MG63 (cell line): ENCODE measurements around the gene HPS3. TPM values are rescaled to one million over a fixed set of nuclear protein-coding genes. Genes with fewer than 3 reads are reported as not detected.
"Not testable (repeated sequence)": the region's sequence is repeated elsewhere in the genome, so short reads cannot be mapped to it uniquely, and the experiment has no call there.

Experiments used
- DNase-seq: peaks from one replicate; pipeline ENCODE4 v3.0.0-alpha.2; 2020
- H3K27me3 ChIP-seq: fragments of 250-450 bp; sonication (Bioruptor Pico); 2 replicates; pipeline ENCODE4 v1.5.1; 2020; ENCODE audit warnings: mild to moderate bottlenecking, moderate library complexity
- H3K36me3 ChIP-seq: fragments of 250-450 bp; sonication (Bioruptor Pico); 2 replicates; pipeline ENCODE4 v1.5.1; 2020; ENCODE audit warnings: mild to moderate bottlenecking, moderate library complexity
- H3K4me3 ChIP-seq: fragments of 250-450 bp; sonication (Bioruptor Pico); 2 replicates; pipeline ENCODE4 v1.5.1; 2020; ENCODE audit warnings: mild to moderate bottlenecking, moderate library complexity
- H3K9me3 ChIP-seq: fragments of 250-450 bp; sonication (Bioruptor Pico); 2 replicates; pipeline ENCODE4 v1.5.1; 2020; ENCODE audit warnings: mild to moderate bottlenecking, moderate library complexity
- total RNA-seq: library from RNA; depleted of rRNA; stranded (reverse); fragments of >200 nt; shearing (Covaris generic); gene quantifications from 2 replicates; pipeline ENCODE4 v1.2.3, GENCODE V29; 2014; ENCODE audit warnings: low replicate concordance; rRNA removed

HPS3 gene, protein sequence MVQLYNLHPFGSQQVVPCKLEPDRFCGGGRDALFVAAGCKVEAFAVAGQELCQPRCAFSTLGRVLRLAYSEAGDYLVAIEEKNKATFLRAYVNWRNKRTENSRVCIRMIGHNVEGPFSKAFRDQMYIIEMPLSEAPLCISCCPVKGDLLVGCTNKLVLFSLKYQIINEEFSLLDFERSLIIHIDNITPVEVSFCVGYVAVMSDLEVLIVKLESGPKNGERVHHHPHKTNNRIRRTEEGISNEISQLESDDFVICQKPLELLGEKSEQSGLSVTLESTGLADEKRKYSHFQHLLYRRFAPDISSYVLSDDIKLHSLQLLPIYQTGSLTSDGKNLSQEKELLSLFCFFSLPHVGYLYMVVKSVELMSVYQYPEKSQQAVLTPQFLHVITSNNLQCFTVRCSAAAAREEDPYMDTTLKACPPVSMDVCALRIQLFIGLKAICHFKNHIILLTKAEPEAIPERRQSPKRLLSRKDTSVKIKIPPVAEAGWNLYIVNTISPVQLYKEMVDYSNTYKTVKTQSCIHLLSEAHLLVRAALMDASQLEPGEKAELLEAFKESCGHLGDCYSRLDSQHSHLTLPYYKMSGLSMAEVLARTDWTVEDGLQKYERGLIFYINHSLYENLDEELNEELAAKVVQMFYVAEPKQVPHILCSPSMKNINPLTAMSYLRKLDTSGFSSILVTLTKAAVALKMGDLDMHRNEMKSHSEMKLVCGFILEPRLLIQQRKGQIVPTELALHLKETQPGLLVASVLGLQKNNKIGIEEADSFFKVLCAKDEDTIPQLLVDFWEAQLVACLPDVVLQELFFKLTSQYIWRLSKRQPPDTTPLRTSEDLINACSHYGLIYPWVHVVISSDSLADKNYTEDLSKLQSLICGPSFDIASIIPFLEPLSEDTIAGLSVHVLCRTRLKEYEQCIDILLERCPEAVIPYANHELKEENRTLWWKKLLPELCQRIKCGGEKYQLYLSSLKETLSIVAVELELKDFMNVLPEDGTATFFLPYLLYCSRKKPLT
- total RNA-seq, result 21.1 and 26.4 TPM in 2 replicates

DNA sequence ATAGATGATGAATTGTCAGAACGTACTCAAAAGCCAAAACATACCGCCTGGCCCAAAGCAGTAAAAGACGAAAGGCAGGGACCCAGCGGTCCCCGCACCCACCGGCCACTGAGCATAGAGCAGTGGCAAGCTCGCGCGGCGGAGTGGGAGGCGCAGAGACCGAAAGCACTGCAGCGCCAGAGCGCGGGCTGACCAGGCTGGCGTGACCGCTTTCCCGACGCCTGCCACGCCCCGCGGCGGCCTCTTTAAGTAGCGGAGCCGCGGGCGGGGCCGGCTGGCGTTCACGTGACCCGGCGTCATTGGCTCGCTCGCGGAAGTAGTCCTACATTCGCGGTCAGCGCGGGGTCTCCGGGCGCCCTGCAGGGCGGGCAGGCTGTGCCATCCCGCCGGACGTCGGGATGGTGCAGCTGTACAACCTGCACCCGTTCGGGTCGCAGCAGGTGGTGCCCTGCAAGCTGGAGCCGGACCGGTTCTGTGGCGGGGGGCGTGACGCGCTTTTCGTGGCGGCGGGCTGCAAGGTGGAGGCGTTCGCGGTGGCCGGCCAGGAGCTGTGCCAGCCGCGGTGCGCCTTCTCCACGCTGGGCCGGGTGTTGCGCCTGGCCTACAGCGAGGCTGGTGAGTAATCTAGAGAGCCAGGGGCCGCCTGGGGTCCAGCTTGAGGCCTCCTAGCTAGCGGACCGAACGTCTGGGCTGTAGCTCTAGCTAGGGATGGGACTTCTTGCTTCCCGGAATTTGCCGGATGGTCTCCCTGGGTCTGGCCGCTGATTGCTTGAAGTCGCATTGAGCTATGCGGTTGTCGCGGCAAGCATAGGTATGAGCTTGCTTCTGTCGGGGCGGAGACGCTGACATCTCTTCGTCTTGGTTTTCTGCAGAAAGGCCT, at the start of gene HPS3:
HPS3 (plus strand) TSS at position 313 of the 880 bp plus-strand sequence; CDS start at position 399, 86 bp downstream.
- peak; percentile 94 for DNase-seq

DNA sequence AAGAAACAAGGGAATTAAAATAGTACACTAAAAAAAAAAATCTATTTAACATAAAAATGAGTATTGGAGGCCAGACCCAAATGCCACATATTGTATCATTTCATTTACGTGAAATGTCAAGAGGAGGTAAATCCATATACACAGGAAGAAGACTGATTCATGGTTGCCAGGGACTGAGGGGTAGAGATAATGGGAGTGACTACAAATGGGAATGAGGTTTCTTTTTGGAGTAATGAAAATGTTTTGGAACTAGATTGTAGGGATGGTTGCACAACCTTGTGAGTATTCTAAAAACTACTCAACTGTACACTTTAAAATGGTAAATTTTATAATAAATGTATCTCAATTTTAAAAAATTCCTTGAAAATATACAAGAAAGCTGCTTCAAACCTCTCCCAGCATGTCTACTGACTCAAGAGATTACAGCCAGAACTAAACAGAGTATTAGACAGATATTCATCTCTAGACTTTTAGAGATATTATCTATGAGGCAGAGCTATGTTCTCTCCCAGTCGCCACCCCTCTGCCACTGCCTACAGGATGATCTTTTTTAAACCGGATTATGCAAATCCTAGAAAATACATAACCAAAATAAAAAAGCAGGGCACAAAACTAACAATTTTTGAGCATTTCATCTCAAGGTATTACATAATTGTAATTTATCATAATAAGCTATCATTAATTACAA, 49.3 kb upstream of the HPS3 start:
- Histone ChIP-seq H3K4me3 (no peak overlapping the region), H3K36me3 (peaks cover 54% of the 10 kb centered on the region), H3K9me3 (no peaks in the 10 kb centered on the region), H3K27me3 (no peaks in the 10 kb centered on the region)
- no peak for DNase-seq

More for the DNA sequence above, at the start of gene HPS3:
- Histone ChIP-seq H3K36me3 (peaks cover 6% of the 10 kb centered on the region), H3K27me3 (no peaks in the 10 kb centered on the region), H3K4me3 (peak within 1 kb of the TSS; percentile 65), H3K9me3 (no peaks in the 10 kb centered on the region)

DNA sequence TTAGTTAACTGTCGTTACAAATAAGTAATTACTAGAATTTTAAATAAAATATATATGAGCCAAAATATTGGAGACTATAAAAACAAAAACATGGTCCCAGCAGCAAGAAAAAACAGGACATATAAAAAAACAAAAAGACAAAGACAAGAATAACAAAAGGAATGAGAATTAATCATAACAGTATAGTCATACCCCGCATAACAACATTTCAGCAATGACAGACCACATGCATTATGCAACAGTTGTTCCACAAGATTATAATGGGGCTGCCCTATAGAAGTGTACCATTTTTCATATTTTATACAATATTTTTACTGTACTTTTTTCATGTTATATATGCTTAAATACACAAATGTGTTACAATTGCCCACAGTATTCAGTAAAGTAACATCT, 48.7 kb upstream of the HPS3 start:
- H3K9me3 ChIP-seq, result no peaks in the 10 kb centered on the region
- H3K27me3 ChIP-seq, result no peaks in the 10 kb centered on the region
- no peak for DNase-seq
- H3K4me3 ChIP-seq, result no peak overlapping the region
- H3K36me3 ChIP-seq, result peaks cover 51% of the 10 kb centered on the region

DNA sequence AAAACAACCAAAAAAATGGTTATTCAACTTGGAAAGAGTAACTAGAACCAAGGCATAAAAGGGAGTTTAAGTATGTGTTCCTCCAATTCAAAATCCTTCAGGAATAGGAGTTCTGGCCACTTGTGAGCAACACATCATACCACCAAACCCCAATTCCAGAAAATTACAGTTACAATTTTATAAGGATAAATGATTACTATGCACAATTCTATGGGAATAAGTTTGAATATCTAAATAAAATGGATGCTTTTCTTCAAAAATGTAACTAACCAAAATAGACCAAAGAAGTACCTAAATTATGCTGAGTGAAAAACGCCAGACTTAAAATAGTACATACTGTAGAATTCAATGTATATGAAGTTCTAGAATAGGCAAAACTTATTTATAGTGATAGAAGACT, 47.7 kb upstream of the HPS3 start:
- Histone ChIP-seq H3K27me3 (no peaks in the 10 kb centered on the region), H3K4me3 (no peak overlapping the region), H3K36me3 (peaks cover 48% of the 10 kb centered on the region), H3K9me3 (0 out of 2 replicates have a peak, but pooled peaks cover 1% of the 10 kb centered on the region)
- no peak for DNase-seq

DNA sequence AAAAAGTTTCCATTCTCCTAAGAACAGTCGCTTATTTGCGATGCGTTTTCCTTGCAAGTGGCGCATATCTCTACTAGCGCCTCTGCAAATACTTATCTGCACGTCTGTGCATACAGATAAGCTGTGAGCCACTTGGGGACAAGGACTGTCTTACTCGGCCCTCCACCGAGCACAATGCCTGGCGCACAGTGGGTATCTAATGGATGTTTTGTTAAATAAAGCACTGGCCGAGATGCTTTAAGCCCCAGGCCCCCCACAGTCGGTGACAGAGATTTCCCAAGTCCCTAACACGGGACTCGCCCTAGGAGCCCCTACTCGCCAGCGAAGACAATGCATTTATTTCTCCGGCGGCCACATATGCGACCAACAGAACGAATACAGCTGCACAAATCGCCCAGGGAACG, 43.6 kb upstream of the HPS3 start:
- peaks cover 32% of the 10 kb centered on the region for H3K36me3 ChIP-seq
- no peak for DNase-seq
- H3K4me3 ChIP-seq, result peak overlapping the region; percentile 96
- H3K9me3 ChIP-seq, result 0 out of 2 replicates have a peak, but pooled peaks cover 4% of the 10 kb centered on the region
- no peaks in the 10 kb centered on the region for H3K27me3 ChIP-seq

DNA sequence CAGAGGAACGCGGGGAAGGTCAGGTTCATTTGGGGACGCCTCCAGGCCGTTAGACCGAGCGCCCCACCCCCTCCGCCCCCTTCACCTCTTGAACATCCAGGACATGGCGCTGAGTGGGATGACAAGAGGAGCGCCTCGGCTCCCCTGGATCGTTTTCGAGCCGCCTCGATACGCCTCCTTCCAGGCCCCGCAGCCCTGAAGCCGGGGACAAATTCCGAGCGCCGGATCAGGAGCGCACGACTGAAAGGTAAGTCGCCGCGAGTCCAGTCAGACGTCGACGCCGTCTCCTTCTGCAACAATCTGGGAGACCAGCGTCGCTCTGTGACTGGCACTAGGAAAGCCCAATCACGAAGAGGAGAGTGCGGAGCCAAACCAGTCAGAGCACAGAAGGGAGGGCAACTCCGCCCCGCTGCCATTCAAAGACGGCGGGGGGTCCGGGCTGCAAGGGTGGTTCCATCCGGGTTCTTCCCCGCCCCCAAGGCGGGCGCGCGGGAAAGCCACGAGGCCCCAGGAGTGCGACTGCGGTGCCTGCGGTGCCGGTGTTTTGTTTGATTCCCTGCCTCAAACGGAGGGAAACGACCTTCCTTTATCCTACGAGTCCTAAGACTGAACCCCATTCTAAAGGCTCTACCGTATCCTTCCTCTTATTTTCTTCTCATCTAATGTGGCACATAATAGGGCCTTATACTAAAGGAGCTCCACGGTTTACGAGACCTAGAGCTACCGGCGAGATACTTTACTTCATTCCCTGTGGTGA, 43.0 kb upstream of the HPS3 start, which contains the start of gene HLTF:
HLTF (minus strand) TSS at position 302 of the 757 bp plus-strand sequence; CDS start at position 105, 197 bp downstream.
- H3K27me3 ChIP-seq, result no peaks in the 10 kb centered on the region
- H3K36me3 ChIP-seq, result peaks cover 26% of the 10 kb centered on the region
- H3K9me3 ChIP-seq, result 0 out of 2 replicates have a peak, but pooled peaks cover 4% of the 10 kb centered on the region
- peak within 1 kb of the TSS; percentile 96 for H3K4me3 ChIP-seq
- peak; percentile 99 for DNase-seq

DNA sequence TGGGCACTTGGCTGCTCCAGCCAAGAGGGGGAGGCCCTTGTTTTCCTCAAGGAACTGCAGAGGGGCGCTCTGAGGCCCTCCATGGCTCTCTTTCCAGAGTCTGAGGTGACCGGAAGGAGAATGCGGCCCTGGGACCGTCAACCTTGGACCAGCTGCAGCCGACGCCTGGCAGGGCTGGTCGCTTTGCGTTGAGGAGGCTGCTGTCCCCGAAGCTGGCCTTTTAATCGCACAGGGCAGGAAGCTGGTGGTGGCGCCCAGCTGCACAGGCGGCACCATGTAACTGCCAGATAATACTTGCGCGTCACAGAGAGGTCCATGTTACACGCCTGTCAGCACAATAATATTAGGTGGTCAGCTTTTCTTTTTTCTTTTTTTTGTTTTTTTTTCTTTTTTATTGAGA, 42.2 kb upstream of the HPS3 start:
- H3K27me3 ChIP-seq, result no peaks in the 10 kb centered on the region
- peaks cover 20% of the 10 kb centered on the region for H3K36me3 ChIP-seq
- 0 out of 2 replicates have a peak, but pooled peaks cover 4% of the 10 kb centered on the region for H3K9me3 ChIP-seq
- DNase-seq, result no peak
- H3K4me3 ChIP-seq, result no peak overlapping the region

DNA sequence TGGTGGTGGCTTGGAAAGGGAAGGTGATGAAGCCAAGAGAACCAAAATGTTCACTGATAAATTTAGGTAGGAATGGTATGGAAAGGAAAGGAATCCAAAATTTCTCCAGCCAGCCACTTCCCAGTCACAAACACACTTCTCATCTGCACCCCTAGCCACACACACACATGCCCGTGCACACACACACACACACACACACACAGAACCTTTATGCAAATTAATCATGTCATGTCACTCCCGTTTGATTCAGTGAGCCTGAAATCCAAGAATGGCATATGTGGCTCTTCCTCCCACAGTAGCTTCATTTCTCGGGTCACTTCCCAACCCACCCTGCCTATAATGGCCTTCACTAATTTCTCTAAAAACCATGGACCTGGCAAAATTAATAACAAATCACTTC, 40.0 kb upstream of the HPS3 start:
- DNase-seq, result no peak
- Histone ChIP-seq H3K27me3 (no peaks in the 10 kb centered on the region), H3K9me3 (0 out of 2 replicates have a peak, but pooled peaks cover 4% of the 10 kb centered on the region), H3K4me3 (no peak overlapping the region), H3K36me3 (peaks cover 4% of the 10 kb centered on the region)

DNA sequence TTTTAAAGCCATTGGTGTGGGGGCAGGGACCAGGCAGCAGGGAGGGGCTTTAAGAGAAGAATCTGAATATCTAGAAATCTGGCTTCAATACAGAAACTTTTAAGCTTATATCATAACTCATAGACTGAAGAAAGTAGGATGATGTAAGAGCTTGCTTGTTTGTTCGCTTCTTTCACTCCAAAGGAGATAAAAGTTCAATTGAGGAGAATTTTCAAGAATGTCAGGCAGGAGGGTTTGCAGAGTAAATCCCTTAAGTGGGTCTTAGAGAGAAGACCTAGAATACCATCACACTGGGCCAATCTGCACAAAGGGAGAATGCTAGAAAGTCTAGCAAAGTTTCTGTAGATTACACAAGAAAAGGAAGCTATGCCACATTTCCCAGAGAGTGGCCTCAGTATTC, 39.0 kb upstream of the HPS3 start:
- H3K9me3 ChIP-seq, result 0 out of 2 replicates have a peak, but pooled peaks cover 4% of the 10 kb centered on the region
- no peak for DNase-seq

DNA sequence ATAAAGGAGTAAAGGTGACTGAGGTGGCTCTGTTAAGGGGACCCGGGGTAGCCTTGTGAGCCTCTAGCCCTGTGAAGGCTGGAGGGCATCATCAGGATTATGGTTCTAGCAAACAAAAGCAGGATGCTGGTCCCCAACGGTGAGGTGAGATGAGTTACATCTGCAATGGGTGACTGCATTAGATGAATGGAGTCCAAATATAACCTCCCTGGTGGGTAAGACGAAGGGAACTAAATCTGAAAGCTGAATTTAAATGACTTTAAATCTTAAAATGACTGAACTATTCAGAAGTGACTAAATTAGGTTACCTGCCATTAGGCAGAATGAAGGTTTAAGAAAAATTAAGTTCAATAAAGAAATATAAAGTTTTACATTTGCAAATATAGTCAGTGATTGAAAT, 38.5 kb upstream of the HPS3 start:
- Histone ChIP-seq H3K4me3 (no peak overlapping the region), H3K36me3 (no peaks in the 10 kb centered on the region), H3K9me3 (0 out of 2 replicates have a peak, but pooled peaks cover 4% of the 10 kb centered on the region), H3K27me3 (no peaks in the 10 kb centered on the region)
- DNase-seq, result no peak

More for the DNA sequence above, 39.0 kb upstream of the HPS3 start:
- Histone ChIP-seq H3K4me3 (no peak overlapping the region), H3K36me3 (no peaks in the 10 kb centered on the region), H3K27me3 (no peaks in the 10 kb centered on the region)

DNA sequence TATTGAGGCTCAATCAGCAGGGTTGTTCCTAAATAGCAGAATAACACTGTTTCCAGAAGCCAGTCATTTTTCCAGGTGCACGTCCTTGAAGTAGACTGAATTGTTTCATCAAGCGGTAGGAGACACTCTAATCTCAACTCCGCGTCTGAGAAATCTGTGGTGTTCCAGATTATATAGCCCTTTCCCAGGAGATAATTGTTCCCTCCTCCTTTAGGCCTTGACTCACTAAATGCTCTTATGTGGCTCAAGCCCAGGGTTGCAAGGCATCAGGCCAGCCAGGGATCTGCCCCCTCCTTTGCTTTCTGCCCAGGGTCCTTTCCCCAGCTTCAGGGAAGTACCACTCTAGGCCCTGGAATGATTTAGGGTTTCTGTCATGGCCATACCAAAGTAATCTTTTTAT, 37.5 kb upstream of the HPS3 start:
- Histone ChIP-seq H3K27me3 (no peaks in the 10 kb centered on the region), H3K4me3 (no peak overlapping the region), H3K36me3 (no peaks in the 10 kb centered on the region), H3K9me3 (0 out of 2 replicates have a peak, but pooled peaks cover under 1% of the 10 kb centered on the region)
- no peak for DNase-seq

DNA sequence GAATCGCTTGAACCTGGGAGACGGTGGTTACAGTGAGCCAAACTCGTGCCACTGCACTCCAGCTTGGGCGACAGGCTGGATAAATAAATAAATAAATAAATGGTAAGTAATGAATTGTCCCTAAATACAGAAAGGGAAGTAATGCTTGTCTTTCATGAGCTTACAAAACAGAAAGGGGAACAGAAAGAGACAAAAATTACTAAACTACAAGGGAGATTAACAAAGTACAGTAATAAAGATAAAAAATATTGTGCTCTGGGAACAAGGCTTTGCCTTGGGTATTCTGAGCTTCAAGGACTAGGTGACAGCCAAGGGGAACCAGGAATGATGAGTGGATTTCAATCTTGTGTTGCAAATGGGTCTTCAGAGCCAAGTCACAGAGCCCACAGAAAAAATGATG, 34.0 kb upstream of the HPS3 start:
- H3K36me3 ChIP-seq, result no peaks in the 10 kb centered on the region
- no peak overlapping the region for H3K4me3 ChIP-seq
- no peak for DNase-seq
- no peaks in the 10 kb centered on the region for H3K9me3 ChIP-seq
- H3K27me3 ChIP-seq, result peaks cover 2% of the 10 kb centered on the region; the same call in 1 of the 2 replicates

DNA sequence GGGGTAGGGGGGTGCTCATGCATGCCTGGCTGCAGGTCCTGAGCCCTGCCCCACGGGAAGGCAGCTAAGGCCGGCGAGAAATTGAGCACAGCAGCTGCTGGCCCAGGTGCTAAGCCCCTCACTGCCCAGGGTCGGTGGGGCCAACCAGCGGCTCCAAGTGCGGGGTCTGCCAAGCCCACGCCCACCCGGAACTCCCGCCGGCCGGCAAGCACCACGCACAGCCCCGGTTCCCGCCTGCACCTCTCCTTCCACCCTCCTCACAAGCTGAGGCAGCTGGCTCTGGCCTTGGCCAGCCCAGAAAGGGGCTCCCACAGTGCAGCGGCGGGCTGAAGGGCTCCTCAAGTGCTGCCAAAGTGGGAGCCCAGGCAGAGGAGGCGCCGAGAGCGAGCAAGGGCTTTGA, 31.5 kb upstream of the HPS3 start:
- H3K4me3 ChIP-seq, H3K36me3 ChIP-seq, H3K9me3 ChIP-seq, DNase-seq, H3K27me3 ChIP-seq: not testable (repeated sequence)

DNA sequence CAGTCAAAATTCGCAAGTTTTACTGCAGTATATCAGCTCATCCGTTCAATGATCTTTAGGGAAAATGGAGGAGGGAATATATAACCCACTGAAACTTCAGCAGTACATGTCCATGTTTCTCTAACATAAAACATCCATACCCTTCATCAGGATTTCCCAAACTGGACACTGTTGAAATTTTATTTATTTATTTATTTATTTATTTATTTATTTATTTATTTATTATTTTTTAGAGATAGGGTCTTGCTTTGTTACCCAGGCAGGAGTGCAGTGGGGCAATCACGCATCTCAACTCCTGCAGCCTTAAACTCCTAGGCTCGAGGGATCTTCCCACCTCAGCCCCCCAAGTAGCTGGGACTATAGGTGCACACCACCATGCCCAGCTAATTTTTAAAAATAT, 28.3 kb upstream of the HPS3 start:
- DNase-seq, result no peak
- Histone ChIP-seq H3K4me3 (no peak overlapping the region), H3K36me3 (no peaks in the 10 kb centered on the region), H3K9me3 (no peaks in the 10 kb centered on the region), H3K27me3 (peaks cover 2% of the 10 kb centered on the region; the same call in 1 of the 2 replicates)

DNA sequence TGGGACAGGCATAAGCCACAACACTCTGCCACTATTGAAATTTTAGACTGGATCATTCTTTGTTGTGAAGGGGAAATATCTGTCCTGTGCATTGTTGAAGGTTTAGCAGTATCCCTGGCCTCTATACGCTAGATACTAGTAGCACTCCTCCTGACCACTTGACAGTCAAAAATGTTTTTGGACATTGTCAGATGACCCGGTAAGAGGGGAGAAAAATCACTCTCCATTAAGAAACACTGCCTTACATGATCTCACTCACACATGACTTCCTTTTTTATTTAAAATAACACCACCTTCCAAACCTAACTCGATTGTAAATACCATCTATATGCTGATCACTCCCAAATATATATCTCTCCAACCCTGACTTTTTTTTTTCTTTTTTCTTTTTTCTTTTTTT, 27.8 kb upstream of the HPS3 start:
- Histone ChIP-seq H3K9me3 (0 out of 2 replicates have a peak, but pooled peaks cover 1% of the 10 kb centered on the region), H3K4me3 (no peak overlapping the region), H3K36me3 (no peaks in the 10 kb centered on the region), H3K27me3 (peaks cover 2% of the 10 kb centered on the region; the same call in 1 of the 2 replicates)
- no peak for DNase-seq
